Activated CD4-positive, alpha-beta T cell treated with anti-CD3 and anti-CD28 coated beads, Interleukin-2, amount 50 U/mL, for 4 hours (primary cell): ENCODE measurements around the gene ZFP36L1.

Source experiments
- DNase-seq, 2 experiments: peaks; one replicate each; pipeline ENCODE4 v3.0.0-alpha.2; 2020

Gene ZFP36L1

GRCh38 chr14:68761391-68761790 lies 31.5 kb downstream of the ZFP36L1 start:
- DNase-seq, result no peak

GRCh38 chr14:68760761-68761160 lies 32.1 kb downstream of the ZFP36L1 start:
- no peak for DNase-seq

- DNase-seq, result no peak
Observed at GRCh38 chr14:68759937-68760336, 32.9 kb downstream of the ZFP36L1 start.

- no peak for DNase-seq
Observed at GRCh38 chr14:68759017-68759560, 33.8 kb downstream of the ZFP36L1 start.

GRCh38 chr14:68758301-68758700 lies 34.6 kb downstream of the ZFP36L1 start:
- DNase-seq, result no peak

GRCh38 chr14:68757618-68758081 lies 35.2 kb downstream of the ZFP36L1 start:
- DNase-seq, result no peak

- no peak for DNase-seq
Observed at GRCh38 chr14:68756734-68757133, 36.1 kb downstream of the ZFP36L1 start.

GRCh38 chr14:68756000-68756481 lies 36.8 kb downstream of the ZFP36L1 start:
- no peak for DNase-seq

GRCh38 chr14:68755016-68755353 lies 37.9 kb downstream of the ZFP36L1 start:
- no peak for DNase-seq

- DNase-seq, result no peak
Observed at GRCh38 chr14:68753690-68754089, 39.2 kb downstream of the ZFP36L1 start.

GRCh38 chr14:68752271-68753006 lies 40.4 kb downstream of the ZFP36L1 start:
- DNase-seq, result no peak

- no peak for DNase-seq
Observed at GRCh38 chr14:68749487-68750475, 43.1 kb downstream of the ZFP36L1 start.

GRCh38 chr14:68748691-68749090 lies 44.2 kb downstream of the ZFP36L1 start:
- no peak for DNase-seq

- no peak for DNase-seq
Observed at GRCh38 chr14:68748260-68748659, 44.6 kb downstream of the ZFP36L1 start.

GRCh38 chr14:68747393-68747792 lies 45.5 kb downstream of the ZFP36L1 start:
- no peak for DNase-seq

GRCh38 chr14:68744613-68745012 lies 48.3 kb downstream of the ZFP36L1 start:
- no peak for DNase-seq

- DNase-seq, result no peak
Observed at GRCh38 chr14:68741839-68742470, 50.9 kb downstream of the ZFP36L1 start.

- DNase-seq, result no peak
Observed at GRCh38 chr14:68741477-68741791, 51.4 kb downstream of the ZFP36L1 start.

GRCh38 chr14:68740788-68741476 lies 51.9 kb downstream of the ZFP36L1 start:
- DNase-seq, result no peak

GRCh38 chr14:68739701-68740100 lies 53.2 kb downstream of the ZFP36L1 start:
- no peak for DNase-seq

GRCh38 chr14:68738559-68738958 lies 54.3 kb downstream of the ZFP36L1 start:
- no peak for DNase-seq
